ENCODE results near the gene ATP4B. TPM values are rescaled to one million over a fixed set of nuclear protein-coding genes. Genes with fewer than 3 reads are reported as not detected.
A peak's percentile ranks its signal among the peaks of the same experiment; 100 is the strongest.

ATP4B gene
- total RNA-seq, 1 experiment from 2014 or later, result not detected

DNA sequence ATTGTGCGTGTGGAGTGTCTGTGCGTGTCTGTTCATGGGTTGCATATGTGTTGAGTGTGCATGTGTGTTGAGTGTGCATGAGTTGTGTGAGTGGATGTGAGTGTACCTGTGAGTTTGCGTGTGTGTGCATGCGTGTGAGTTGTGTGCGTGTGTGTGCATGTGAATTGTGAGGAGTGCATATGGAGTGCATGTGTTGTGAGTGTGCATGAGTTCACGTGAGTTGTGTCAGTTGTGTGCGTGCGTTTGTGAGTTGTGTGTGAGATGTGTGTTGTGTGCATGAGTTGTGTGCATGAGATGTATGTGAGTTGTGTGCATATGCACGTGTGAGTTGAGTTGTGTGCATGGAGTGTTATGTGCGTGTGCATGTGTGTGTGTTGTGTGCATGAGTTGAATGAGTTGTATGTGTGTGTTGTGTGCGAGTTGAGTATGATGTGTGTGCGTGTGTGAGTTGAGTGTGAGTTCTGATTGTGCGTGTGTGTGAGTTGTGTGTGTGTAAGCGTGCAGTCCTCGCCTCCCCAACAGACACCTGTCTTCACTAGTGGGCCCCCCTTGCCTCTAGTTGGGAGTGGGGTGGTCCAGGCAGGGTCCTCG lies 44.1 kb downstream of the ATP4B start:
- no peak for DNase-seq (ENCODE audit: low spot score)
- in situ Hi-C loops (cut with HindIII; ENCODE audit: low sequenced_read_pairs), result no loop called here

DNA sequence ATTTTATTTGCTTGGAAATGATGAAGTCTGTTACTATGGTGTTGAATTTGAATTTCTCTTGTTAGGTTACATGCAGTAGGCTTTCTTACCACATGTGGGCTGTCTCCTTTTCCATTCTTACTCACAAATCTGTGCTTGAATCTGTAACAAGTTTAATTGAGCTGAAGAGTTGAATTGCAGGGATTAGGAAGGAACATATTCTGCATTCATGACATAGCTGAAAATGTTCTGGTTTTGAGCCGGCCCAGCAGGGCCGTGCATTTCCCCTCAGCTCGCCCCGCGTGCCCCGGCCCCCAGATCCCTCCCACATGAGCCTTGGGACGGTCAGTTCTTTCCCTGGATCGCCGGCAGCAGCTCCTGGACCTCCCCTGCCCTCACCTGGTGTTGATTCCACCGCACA lies 45.4 kb downstream of the ATP4B start:
- in situ Hi-C loops (cut with HindIII; ENCODE audit: low sequenced_read_pairs), result no loop called here
- DNase-seq (ENCODE audit: low spot score), result no peak

DNA sequence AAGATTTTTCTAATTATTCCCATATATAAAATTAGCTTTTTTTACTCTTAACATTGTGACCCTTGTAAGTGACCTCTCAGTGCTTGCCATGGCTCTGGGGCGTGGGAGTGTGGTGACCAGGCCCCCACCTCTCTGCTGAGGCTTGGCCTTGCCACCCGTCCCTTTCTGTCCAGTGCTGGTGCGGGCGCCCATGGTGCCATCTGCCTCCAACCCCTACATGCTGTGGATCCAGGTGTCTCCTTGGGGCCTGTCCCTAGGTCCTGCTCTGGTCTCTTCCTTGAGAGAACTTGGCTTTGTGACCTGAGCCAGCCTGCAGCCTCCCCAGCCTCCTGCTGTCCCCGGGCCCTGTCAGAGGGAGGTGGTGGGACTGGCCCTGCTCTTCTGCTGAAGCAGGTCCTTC lies 46.0 kb downstream of the ATP4B start:
- no peak for DNase-seq (ENCODE audit: low spot score)
- in situ Hi-C loops (cut with HindIII; ENCODE audit: low sequenced_read_pairs), result no loop called here

- no peak for DNase-seq (ENCODE audit: low spot score)
- in situ Hi-C loops (cut with HindIII; ENCODE audit: low sequenced_read_pairs), result no loop called here
These were observed 47.7 kb downstream of the ATP4B start for GRCh38 chr13:113610266-113610665.

DNA sequence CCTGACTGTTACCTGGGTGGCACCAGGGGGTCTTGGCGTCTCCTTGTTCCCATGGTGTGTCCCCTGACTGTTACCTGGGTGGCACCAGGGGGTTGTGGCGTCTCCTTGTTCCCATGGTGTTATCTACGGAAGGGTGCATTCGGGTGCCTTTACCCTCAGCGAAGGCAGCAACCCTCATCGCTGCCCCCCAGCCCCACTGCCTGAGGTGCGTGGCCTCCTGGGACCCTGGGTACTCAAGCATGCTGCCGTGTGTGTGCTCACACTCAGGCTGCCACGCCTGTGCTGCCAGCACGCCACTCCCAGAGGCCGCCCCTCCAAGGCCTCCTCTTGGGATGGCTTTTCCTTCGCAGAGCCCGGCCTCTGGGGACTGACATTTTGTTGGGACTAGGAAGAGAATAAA lies 48.4 kb downstream of the ATP4B start:
- no peak for DNase-seq (ENCODE audit: low spot score)
- in situ Hi-C loops (cut with HindIII; ENCODE audit: low sequenced_read_pairs), result no loop called here

GRCh38 chr13:113608967-113609533 lies 48.9 kb downstream of the ATP4B start:
- in situ Hi-C loops (cut with HindIII; ENCODE audit: low sequenced_read_pairs), result no loop called here
- DNase-seq (ENCODE audit: low spot score), result no peak

- no peak for DNase-seq (ENCODE audit: low spot score)
- in situ Hi-C loops (cut with HindIII; ENCODE audit: low sequenced_read_pairs), result no loop called here
These were observed 49.9 kb downstream of the ATP4B start for GRCh38 chr13:113607889-113608635.

DNA sequence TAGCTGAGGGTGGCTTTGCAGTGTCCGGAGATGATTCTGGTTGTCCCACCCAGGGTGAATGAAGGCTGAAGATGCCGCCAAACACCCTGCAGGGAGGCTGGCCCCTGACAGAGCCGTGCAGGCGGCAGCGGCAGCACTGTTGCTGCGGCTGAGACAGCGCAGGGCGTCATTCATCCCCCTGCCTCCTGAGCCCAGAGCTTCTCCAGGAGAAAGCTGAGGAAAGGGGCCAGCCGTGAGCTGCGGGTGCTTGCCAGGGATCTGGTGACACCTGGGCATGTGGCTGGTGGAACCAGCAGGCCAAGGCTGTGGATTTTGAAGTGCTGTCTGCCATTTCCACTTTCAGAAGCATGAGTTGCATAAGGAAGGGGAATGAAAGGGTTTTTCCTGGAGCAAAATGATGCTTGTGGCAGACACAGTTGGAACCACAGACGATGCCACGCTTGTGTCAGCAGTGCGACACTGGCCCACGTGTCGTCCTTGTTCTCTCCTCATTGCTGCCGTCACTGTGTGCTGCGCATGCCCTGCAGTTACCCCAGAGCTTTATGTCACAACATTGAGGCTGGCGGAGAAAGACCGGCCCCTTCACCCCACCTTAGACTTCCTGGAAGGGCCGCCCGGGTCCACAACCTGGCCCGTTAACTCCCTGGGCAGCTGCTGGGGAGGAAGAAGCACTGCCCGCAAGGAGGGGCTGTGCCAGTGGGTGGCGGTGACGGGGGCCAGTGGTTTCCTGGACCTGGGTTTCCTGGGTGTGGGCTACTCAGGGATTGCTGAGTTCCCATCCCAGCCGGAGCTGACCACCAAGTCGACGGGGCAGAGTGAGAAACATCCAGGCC lies 50.7 kb downstream of the ATP4B start:
- in situ Hi-C loops (cut with HindIII; ENCODE audit: low sequenced_read_pairs), result no loop called here

DNA sequence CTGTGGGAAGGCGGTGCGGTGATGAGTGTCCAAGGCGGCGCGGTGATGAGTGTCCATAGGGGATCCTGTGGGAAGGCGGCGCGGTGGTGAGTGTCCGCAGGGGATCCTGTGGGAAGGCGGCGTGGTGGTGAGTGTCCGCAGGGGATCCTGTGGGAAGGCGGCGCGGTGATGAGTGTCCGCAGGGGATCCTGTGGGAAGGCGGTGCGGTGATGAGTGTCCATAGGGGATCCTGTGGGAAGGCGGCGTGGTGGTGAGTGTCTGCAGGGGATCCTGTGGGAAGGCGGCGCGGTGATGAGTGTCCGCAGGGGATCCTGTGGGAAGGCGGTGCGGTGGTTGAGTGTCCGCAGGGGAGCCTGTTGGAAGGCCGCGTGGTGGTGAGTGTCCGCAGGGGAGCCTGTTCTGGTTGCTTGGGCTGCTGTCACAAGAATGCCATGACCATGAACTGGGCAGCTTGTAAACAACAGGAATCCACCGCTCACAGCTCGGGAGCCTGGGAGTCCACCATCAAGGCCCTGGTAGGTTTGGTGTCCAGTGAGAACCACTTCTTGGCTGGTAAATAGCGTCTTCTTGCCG lies 52.0 kb downstream of the ATP4B start:
- in situ Hi-C loops (cut with HindIII; ENCODE audit: low sequenced_read_pairs), result no loop called here
- no peak for DNase-seq (ENCODE audit: low spot score)

More for the DNA sequence above, 50.7 kb downstream of the ATP4B start:
- DNase-seq (ENCODE audit: low spot score), result peak; percentile 75

DNA sequence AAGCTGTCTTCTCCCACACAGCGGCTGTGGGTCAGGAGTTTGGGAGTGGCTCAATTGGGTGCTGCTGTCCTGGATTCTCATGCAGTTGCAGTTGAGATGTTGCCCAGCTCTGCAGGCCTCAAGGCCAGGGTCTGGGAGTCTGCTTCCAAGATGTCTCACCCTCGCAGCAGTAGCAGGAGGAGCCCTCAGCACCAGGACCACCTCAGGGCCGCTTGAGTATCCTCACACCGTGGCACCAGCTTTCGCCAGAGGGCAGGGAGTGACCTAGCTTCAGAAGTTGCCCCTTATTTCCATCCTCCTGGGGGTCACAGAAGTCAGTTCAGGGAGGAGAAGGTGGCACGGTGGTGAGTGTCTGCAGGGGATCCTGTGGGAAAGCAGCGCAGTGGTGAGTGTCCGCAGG lies 52.5 kb downstream of the ATP4B start:
- in situ Hi-C loops (cut with HindIII; ENCODE audit: low sequenced_read_pairs), result no loop called here
- DNase-seq (ENCODE audit: low spot score), result no peak

- in situ Hi-C loops (cut with HindIII; ENCODE audit: low sequenced_read_pairs), result no loop called here
These were observed 53.8 kb downstream of the ATP4B start for GRCh38 chr13:113604186-113604585.

DNA sequence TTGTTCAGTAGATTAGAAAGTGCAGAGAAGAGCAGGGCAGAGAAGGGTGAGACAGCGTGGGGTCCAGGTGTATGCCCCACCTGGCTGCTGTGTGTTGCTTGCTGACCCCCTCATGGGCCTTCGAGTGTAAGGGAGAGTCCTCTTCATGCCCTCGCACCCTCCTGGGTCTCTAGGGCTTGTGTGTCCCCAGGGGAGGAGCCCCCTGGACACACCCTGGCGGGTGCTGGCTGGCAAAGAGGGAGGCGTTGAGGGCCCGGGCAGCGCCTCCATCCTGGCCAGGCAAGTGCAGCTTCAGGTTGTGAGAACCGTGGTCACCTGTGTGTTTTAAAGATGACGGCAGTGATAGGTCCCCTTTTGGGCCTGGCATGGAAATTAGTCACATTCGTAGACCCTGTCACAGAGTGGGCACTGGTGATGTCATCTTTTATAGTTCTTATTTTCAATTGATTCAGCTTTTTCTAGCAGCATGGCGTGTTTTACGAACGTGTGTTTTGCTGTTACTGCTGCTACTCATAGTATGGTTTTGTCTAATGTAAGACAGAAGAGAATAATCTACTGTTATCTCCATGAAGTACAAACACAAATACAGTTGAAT lies 54.8 kb downstream of the ATP4B start:
- no peak for DNase-seq (ENCODE audit: low spot score)
- in situ Hi-C loops (cut with HindIII; ENCODE audit: low sequenced_read_pairs), result no loop called here

More at GRCh38 chr13:113604186-113604585, 53.8 kb downstream of the ATP4B start:
- no peak for DNase-seq (ENCODE audit: low spot score)

DNA sequence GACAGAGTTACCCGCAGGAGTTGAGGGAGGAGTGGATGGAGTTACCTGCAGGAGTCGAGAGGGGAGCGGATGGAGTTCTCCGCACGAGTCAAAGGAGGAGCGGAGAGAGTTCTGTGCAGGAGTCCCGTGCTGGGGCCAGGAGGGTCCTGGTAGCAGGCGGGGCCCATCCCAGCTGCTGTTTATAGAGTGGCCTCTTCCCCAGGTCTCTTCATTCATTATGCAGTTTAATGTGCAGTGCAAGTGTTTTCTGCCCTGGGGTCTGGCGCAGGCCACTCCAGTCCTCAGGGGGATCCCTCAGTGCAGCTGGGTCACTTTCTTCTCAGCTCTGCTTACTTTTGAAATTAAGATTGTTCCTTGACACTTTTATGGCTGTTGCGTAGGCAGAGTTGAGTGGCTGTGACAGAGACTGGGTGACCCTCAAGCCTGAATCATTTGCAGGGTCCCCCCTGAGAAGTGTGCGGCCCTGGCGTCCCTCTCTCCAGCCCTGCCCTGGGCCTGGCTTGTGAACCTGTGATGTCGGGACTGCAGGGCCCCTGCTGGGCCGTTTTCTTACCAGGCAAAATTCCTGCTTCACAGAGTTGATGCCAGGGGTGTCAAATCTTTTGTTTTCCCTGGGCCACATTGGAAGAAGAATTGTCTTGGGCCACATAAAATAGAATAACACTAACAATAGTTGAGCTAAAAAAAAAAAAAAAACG lies 55.6 kb downstream of the ATP4B start:
- DNase-seq (ENCODE audit: low spot score), result no peak

DNA sequence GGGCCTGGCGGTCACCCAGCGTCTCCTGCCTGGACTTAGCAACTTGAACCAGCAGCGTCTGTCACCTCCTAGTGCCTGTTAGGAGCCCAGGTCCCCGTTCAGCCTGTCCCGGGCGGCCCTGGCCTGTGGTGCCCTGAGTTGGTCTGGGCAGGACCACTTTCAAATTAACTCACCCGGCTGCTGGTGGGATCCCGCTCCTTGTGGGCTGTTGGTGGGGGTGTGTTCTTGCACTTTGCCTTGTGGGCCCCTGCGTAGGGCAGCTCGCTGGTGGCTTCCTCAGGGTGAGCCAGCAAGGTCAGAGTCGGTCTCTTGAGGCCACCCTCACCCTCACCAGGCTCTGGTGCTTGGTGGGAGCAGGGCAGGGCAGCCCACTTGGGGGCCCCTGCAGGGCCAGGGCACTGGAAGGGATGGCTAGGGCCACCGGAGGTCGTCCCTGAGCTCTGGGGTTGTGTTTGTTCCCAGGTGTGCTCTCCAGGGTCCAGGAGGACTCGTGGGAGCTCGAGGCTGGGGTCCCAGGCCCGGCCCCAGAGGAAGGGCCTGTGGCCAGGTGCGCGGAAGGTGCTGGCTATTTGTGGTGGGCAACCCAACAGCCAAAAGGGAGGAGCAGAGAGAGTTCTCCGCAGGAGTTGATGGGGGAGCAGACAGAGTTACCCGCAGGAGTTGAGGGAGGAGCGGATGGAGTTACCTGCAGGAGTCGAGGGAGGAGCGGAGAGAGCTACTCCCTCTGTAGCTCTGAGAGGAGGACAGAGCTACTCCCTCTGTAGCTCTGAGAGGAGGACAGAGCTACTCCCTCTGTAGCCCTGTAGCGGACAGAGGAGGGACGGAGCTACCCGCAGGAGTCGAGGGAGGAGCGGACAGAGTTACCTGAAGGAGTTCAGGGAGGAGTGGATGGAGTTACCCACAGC lies 56.6 kb downstream of the ATP4B start:
- DNase-seq (ENCODE audit: low spot score), result no peak
- in situ Hi-C loops (cut with HindIII; ENCODE audit: low sequenced_read_pairs), result no loop called here

More for the DNA sequence above, 55.6 kb downstream of the ATP4B start:
- in situ Hi-C loops (cut with HindIII; ENCODE audit: low sequenced_read_pairs), result no loop called here

DNA sequence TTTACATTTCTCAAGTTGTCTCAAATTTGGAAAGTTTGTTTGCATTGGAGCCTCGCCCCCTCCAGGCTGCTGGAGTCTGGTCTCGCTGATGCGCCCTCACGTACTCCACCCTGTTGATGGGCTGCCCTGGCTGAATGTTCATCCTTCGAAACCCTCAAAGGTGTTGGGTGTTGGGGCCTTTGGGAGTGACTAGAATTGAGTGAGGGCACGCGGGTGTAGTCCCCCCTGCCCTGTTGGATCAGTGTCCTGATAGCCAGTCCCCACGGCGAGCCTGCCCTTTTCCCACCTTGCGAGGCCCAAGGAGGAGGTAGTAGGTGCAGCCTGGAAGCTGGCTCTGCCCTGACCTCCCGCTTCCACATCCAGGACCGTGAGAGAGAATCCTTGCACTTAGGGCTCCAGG lies 58.6 kb downstream of the ATP4B start:
- in situ Hi-C loops (cut with HindIII; ENCODE audit: low sequenced_read_pairs), result no loop called here
- DNase-seq (ENCODE audit: low spot score), result no peak

All from G401 (cell line).